HG02970 (cell line): ENCODE data around the gene AAGAB.

Experiments
- ATAC-seq: cut with Tn5 transposase; IDR thresholded peaks from one replicate; pipeline ENCODE4 v1.9.1; 2021; ENCODE audit warnings: mild to moderate bottlenecking, moderate library complexity, moderate number of reproducible peaks; ENCODE audit not compliant: unreplicated experiment, low FRiP score

The AAGAB gene

DNA sequence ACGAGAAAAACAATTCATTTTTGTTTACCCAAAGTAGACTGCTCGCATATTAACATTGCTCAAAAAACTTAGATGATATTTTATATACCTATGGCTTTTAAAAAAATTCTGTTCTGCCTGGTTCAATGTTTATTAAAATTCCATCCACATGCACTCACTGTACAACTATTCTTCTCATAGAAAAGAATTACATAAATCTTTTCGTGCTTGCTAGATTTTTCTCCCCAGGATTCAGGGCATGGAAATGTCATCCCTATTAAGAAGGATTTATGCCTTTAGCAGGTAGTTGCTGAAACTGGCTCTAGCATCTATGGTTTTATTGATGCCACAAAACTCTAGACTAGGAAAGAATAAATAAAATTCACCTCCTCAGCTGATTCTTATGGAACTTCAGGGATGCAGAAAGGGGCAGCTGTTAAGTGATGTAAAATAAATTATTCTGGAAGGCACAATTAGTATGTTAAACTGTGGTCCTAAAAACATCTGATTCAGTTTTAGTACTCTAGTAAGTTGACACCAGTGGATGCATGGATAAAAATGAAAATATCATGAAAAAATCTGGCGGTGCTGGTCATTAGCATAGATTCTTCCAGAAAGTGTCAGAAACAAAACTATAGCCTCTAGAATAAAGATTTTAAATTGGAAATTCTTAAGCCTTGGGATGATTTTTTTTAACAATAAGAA is 41.6 kb downstream of the AAGAB start:
- no peak for ATAC-seq

DNA sequence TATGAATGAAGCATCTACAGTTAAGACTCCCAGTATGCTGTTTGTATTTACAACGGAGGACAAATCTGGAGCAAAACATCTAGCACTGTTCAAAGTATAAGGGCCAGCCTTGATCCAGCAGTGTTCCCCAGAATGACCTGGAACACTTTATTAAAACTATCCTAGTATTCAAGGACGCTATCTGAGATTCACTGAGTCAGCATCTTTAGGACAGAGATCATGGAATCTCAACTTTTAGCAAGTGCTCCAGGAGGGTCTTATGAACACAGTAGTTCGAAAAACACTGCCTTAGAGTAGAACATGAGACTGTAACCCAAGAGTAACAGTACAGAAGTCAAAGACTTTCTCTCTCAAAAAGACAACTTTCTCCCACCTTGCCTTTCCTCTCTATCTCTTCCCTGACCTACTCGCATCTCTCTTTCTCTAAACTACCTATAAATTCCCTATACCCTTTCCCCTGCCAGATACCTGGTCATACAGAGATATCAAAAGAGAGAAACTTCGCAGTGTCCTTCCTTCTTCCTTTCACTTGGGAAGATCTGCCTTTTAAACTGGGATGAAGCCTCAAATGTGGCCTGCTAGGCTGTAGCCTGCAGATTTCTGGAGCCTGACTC is 43.8 kb downstream of the AAGAB start:
- no peak for ATAC-seq

DNA sequence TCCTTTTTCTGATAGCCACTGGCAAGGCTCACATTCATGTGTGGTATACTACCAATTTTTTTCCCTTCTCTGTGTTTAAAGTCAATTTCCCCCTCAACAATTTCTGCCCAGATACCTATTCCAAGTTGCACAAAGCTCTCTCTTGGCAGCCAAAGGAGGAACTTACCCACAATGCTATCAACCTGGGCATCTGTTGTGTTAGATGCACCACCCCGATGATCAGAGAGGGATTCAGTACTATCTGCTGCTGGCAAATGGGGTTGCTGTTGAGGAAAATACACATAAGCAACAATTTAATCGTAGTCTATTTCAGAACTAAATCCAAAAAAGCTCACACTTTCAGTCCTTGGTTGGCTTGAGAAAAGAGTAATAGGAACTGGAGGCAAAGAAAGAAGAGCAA is 46.1 kb downstream of the AAGAB start:
- no peak for ATAC-seq

DNA sequence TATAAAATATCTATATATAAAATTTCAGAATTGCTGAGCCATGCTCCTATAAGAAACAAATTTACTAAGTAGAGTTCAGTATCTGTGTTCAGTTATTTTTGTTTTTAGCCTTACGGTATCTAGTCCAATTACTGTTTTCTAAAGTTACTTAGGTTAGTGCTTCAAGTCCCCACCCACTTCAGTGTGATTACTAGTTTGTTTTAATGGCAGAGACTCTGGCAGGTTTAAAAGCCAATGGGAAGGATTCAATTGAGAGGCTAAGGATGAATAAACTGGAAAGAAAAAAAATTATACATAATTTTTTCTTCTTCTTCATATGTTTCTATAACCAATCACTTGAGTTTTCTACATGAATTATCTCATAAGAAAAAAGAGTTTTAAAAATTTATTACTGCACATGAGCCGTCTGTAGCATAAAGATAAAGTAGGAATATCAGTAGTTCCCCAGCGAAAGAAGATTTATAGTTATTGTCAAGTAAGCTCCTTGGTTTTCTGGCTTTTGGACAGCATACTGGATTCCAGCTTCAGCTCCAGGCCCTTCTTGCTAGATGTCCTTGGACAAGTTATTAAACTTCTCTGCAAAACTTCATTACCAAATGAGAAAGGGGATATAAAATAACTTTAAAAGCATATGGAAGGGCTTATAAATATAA is 46.8 kb downstream of the AAGAB start:
- no peak for ATAC-seq

DNA sequence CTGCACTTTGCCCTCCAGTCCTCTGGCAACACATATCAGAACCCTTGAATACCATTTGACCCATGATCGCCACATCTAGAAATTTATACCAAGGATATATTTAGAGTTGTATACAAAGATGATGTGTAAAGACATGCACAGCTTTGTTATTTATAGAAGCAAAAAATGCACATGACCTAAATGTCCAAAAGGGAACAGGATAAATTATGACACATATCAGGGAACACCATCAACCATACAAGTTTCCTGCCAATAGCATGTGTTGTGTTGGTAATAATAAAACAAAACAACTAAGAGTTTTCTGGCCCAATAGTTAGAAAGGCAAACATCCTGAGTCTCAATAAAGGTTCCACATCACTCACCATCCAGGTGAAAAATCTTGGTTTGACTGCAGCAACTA is 51.5 kb downstream of the AAGAB start:
- no peak for ATAC-seq

DNA sequence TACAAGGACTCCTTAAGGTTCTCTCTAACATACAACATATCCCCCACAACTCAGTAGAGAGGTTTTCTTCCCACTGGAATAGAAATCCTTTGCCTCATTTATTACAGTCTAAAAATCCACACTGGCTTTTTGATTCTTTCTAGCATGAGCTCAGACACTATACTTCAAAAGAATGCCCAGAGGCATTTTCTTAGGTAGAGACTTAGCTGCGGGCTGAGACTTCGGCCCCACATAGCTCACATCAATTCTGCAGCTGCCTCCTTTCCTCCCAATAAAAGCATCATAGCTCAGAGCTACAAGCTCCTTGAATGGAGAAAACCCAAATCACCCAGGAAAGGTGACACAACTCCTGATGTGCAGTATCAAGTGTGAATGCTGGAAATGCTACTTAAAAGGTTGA is 52.4 kb downstream of the AAGAB start:
- no peak for ATAC-seq

DNA sequence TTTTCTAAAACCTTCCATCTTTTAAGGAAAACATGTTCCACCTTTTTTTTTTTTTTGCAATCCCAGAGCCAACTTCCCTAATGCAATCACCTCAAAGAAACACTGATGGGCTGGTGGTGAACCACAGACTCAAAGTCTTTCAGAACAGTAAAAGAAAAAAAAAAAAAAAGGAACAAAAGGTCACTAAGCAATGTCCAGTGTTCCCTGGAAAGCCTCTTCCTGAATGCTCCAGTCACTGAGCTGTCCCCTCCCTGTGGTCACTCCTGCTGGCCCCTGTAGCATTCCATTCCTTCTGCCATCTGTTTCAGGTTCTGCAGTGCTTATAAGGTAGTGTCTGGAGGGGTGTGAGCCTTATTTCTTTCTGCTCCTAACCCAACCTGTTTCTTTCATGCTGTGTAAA is 53.3 kb downstream of the AAGAB start:
- no peak for ATAC-seq

DNA sequence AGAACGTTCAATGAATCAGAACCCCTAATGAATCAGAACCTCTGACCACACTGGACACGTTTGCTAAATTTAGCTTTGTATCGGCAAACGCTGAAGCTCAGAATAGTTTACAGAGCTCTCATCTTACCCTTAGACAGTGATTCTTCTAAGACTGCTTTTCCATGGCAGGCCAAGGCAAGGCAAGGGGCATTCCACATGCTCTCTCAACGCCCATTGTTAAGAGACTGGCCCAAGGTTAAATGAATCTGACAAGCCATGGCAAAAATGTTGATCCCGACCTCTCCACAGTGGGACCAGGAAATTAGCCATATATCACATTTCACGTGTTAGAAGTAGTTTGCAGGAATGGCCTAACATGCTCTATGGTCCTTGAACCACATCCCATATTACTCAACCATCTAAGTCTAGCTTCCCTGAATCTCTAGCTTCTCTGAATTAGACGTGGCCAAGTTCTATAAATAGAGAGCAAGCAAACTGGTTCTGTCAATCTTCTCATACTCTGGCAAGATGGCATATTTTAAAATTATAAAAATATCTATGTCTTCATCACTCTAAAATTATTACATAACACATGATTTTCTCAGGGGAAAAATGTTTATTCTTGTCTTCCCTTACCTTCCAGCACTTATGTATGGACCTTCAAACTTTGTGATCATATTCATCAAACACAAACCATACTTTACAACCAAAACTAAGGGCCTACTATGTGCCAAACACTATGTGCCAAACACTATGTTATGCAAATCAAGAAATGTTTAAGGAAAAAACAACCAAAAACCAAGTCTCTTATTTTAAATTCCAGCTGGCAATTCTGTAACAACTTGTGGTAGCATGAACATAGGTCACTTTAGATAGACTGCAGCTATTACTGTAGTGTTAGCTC is 54.3 kb downstream of the AAGAB start:
- ATAC-seq: no peak

DNA sequence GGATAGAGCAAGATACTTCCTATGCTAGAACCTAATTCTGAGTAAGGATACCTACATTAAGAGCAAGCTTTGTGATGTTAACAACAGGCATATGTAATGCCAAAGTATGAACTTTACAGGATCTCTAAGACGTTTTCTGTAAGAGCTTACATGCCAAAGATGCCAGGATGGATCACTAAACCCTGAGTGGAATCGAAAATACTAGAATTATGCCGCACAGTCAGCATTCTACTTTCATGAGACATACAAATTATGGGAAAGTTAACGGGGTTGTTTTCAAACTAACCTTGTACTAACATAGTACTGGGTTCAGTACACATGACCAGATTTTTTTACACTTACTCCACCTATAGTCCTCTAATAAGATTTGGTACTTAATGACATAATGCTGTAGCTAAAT is 55.1 kb downstream of the AAGAB start:
- no peak for ATAC-seq

DNA sequence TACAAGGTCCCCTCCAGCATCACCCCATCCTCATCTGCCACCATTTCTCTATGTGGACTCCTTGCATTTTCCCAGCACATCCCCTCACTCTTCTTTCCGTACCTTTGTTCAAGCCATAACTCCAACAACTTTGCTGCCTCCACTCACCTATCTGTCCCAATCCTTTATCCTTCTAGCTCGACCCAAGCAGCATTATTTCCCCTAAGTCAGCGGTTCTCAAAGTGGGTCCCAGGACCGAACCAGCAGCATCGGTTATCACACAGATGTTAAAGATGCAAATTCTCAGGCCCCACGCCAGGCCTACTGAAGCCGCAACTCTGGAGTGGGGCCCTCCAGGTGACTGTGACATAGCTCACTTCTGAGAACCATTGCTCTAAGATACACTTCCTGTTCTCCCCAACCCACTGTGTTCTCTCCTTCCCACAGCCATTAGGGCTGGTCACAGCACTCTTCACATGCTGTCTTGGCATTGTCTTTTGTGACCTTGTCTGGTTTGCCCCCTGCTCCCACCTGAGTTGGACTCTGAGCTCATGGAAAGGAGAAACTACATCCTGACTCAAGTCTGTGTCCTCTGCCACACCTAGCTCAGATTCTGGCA is 56.2 kb downstream of the AAGAB start:
- ATAC-seq: no peak

DNA sequence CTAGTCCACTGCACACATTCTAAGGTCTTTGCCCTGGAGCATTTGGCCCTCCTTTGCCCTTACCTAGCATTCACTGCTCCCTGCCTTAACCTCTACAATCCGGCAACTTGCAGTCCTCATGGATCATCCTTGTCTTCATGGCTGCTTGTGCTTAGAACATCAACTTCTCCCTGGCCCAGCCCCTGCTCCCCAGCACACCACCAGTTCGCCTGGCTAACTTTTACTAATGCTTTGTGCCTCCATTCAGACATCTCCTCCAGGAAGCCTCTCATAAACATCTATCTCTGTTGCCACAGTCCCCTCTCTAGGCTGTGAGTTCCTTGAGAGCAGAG is 57.1 kb downstream of the AAGAB start:
- ATAC-seq: no peak

DNA sequence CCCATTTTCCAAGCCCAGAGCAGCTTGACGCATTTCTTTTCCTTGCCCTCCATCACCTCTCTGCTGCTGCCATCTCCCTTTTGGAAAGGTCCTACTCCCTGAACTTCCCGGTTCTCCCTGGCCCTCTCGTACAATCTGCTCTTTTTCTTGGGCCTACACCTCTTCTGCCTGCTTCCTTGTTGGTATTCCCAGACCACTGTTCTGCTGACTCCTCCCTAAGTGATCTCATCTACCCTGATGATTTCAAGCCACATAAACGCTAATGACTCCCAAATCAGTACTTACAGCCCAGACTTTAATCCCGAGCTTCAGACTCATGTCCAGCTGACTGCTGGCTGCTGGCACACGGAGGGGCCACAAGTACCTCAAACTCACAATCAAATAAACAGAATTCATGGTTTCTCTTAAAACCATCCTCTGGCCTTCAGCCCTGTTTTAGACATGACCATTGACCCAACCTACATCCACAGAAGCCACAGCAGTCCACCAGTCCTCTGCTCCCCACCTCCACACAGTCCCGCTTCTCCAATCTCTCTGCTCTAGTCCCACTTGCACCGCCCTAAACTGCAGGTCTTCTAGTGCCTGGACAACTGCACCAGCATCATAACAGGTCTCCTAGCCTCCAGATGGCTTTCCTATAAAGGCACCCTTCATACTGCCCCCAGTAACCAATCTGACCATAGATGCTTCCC is 57.6 kb downstream of the AAGAB start:
- ATAC-seq: no peak

DNA sequence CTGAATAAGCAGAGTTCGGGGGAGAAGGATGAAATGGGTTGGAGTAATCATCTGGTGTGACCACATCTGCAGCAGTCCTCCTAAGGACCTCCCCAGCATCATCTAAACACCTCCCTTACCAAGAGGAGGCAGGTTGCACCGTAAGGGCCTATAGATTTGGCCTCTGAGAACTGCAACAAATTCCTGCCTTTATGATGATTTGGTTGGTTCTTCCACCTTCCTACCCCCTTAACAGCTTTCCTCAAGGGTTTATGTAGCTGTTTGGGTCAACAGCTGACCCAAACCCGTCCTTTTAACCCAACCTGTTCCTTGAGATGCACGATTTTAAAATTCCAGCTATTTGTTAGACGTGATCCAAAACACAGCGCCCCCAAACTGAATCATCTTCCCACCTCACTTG is 58.2 kb downstream of the AAGAB start:
- ATAC-seq: no peak

DNA sequence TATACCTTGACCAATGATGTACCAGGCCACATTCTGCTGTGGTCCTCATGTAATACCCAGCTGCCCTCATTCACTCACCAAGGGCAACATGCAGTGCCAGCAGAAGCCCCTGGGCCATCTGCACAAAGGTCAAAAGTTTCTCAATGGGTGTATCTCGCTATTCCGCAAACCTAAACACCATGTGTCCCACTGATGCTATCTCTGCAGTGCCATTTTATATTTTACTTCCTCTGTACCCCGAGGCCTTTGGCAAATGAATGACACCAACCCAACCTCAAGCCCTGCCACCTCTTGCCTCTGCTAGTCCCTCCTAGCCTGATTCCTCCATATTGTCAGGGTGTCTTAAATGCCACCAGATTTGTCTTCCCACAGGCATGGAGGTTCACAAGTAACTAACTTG is 59.2 kb downstream of the AAGAB start:
- no peak for ATAC-seq

DNA sequence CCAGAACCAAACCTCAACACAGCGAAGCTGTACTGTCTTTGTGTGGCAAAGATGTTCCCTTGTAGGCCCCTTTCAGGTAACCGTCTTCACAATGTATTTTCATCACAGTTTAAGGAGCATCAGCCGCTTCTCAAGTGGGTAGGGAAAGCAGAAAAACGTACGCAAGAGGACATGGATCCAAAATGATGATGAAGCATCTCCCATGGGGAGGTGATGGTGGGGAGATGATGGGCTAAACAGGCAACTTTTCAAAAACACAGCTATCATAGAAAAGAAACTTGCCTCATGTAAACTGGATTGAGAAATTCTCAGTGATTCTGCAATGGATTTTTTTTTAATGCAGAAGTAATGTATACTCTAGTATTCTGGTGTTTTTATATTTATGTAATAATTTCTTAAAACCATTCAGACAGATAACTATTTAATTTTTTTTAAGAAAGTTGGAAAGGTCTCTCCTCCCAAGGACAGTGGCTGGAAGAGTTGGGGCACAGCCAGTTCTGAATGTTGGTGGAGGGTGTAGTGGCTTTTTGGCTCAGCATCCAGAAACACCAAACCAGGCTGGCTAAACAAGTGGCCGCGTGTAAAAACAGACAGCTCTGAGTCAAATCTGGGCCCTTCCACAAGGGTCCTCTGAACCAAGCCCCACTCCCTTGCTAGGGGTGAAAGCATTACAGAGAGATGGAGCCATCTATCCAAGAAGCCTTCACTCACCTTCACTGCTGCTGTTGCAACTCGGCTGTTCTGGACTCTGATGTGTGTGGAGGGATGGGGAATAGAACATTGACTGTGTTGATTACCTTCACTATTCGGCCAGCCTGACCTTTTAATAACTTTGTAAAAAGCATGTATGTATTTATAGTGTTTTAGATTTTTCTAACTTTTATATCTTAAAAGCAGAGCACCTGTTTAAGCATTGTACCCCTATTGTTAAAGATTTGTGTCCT is 60.0 kb downstream of the AAGAB start:
- no peak for ATAC-seq

DNA sequence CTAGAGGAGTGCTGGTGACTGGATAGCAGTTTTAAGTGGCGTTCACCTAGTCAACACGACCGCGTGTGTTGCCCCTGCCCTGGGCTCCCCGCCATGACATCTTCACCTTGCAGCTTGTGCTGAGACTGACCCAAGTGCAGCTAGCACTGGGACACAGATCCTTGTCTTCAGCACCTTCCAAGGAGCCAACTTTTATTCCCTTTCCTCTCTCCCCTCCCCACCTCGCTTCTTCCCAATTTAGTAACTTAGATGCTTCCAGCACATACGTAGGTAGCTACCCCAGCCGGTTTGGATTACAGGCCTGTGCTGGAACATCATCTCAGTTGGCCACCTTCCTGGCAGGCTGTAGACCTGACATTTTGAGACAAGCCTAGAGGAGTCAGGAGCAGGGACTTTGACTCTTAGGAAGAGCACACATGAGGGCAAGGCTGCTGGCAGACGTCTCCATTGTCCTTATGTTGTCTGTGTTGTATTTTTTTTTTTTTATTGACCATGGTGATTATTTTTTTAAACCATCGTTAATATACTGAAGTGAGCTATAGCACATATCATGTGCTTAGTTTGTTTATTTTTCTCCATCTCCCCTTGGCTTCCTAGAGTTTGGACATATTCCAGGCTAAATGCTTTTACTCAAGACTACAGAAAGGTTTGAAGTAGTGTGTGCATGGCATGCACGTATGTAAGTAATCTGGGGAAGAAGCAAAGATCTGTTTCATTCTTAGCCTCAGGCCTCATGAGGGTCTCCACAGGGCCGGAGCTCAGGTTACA is 61.1 kb downstream of the AAGAB start:
- ATAC-seq: no peak

DNA sequence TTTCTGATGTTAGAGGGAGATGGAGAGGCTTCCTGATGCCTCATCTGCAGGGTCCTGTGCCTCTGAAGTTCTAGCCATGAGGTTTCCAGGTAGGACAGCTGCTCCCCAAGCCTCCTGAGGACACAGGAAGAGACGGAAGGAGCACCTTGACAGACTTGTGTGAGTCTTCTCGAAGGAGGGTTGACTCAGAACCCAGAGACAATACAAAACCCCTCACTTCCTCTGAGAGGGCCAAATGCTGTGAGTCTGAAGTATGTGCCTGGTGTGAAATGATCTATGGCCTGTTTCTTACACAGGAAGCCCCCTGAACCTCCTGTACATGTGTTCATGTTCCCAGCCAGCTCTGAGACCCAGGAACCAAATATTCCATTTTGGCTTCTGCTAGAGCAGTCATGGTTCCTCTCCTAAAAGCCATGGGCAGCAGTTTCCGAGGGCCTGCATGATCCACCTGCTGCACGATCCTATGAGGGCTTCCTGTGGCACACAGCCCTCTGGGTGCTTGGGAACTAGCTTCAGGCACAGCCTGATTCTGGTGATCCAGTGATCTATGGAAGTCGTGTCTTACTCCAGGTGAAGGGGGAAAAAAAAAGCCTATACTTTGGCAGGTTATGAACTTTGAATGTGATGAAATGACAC is 62.2 kb downstream of the AAGAB start:
- no peak for ATAC-seq

DNA sequence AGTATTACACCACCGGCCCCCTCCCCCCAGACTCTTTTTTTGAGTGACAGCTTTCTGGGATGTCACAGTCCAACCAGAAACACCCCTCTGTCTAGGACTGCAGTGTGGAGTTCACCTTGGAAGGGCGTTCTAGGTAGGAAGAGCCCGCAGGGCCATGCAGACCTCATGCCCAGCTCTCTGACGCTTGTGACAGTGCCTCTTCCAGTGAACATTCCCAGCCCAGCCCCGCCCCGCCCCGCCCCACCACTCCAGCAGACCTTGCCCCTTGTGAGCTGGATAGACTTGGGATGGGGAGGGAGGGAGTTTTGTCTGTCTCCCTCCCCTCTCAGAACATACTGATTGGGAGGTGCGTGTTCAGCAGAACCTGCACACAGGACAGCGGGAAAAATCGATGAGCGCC is 63.6 kb downstream of the AAGAB start:
- ATAC-seq: no peak
